Mesendoderm (in vitro differentiated cells): ENCODE measurements around the gene HDHD2.

ENCODE experiments used
- DNase-seq: peaks from one replicate; pipeline ENCODE4 v3.0.0; 2013
- H2AK5ac ChIP-seq: 2 replicates; pipeline ENCODE4 v1.6.1; 2013; ENCODE audit warnings: low read length, inconsistent platforms
- H2BK120ac ChIP-seq: 2 replicates; pipeline ENCODE4 v1.6.1; 2013; ENCODE audit warnings: low read depth, mild to moderate bottlenecking, low read length, moderate library complexity, mixed read lengths
- H2BK15ac ChIP-seq: replicated peaks from 2 replicates; pipeline ENCODE4 v1.6.1; 2013; ENCODE audit warnings: low read depth, mild to moderate bottlenecking, moderate library complexity
- H2BK5ac ChIP-seq: 2 replicates; pipeline ENCODE4 v1.6.1; 2013; ENCODE audit warnings: low read length, inconsistent platforms
- H3K18ac ChIP-seq: 2 replicates; pipeline ENCODE4 v1.6.1; 2013; ENCODE audit warnings: mild to moderate bottlenecking, low read length, mixed read lengths
- H3K23ac ChIP-seq: one replicate; pipeline ENCODE4 v1.6.1; 2013; ENCODE audit warnings: low read length
- H3K27ac ChIP-seq: 2 replicates; pipeline ENCODE4 v1.5.1; 2013; ENCODE audit warnings: low read depth, mild to moderate bottlenecking, inconsistent platforms, low read length, moderate library complexity
- H3K27me3 ChIP-seq: 2 replicates; pipeline ENCODE4 v1.6.1; 2013; ENCODE audit warnings: low read length, control low read depth, mild to moderate bottlenecking, inconsistent platforms; ENCODE audit not compliant: insufficient read depth, poor library complexity
- H3K36me3 ChIP-seq: 2 replicates; pipeline ENCODE4 v1.6.1; 2013; ENCODE audit warnings: low read length, inconsistent platforms; ENCODE audit not compliant: control insufficient read depth, insufficient read depth
- H3K4ac ChIP-seq: one replicate; pipeline ENCODE4 v1.6.1; 2013; ENCODE audit warnings: low read depth, mild to moderate bottlenecking, low read length, moderate library complexity
- H3K4me1 ChIP-seq: 2 replicates; pipeline ENCODE4 v1.6.1; 2013; ENCODE audit warnings: low read depth, low read length, inconsistent platforms; ENCODE audit not compliant: control insufficient read depth
- H3K4me2 ChIP-seq: 2 replicates; pipeline ENCODE4 v1.6.1; 2013; ENCODE audit warnings: low read length
- H3K4me3 ChIP-seq: 2 replicates; pipeline ENCODE4 v1.5.1; 2013; ENCODE audit warnings: mild to moderate bottlenecking, low read length
- H3K56ac ChIP-seq: one replicate; pipeline ENCODE4 v1.6.1; 2013; ENCODE audit warnings: low read length
- H3K79me1 ChIP-seq: 2 replicates; pipeline ENCODE4 v1.6.1; 2013; ENCODE audit warnings: low read length, inconsistent platforms
- H3K79me2 ChIP-seq: 2 replicates; pipeline ENCODE4 v1.6.1; 2013; ENCODE audit warnings: mild to moderate bottlenecking, low read length; ENCODE audit not compliant: control insufficient read depth, insufficient read depth
- H3K9ac ChIP-seq: 2 replicates; pipeline ENCODE4 v1.6.1; 2013; ENCODE audit warnings: low read length, inconsistent platforms
- H4K5ac ChIP-seq: one replicate; pipeline ENCODE4 v1.6.1; 2013; ENCODE audit warnings: low read length
- H4K8ac ChIP-seq: one replicate; pipeline ENCODE4 v1.6.1; 2013; ENCODE audit warnings: low read depth, mild to moderate bottlenecking, control low read depth, low read length, moderate library complexity
- WGBS: extraction: QIAGEN DNeasy Blood & Tissue Kit; methylation state at CpG from one replicate; pipeline ENCODE4 v1.1.7; 2013; ENCODE audit warnings: low lambda C conversion rate, missing lambda C conversion rate; ENCODE audit not compliant: insufficient coverage; ENCODE audit errors: extremely low coverage; 5-methylcytosine and 5-hydroxymethylcytosine counted together

Gene HDHD2

DNA sequence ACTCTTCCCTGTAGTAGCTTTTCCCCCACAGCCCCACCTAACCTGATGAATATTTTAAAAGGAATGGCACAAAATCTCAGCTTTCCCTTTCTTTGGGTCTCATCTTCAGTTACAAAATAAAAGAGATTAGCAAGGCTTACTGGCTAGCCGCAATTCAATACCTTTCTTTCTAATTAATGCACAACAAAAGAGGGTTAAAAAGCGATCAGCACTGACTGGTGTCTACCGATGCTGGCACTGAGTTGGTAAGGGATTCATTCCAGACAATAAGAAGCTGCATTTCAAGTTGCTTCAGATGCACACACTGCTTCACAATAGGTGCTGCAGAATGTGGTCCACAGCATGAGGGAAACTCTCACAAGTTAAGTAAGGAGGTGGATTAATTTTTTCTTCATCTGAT is 41.9 kb downstream of the HDHD2 start:
- Histone ChIP-seq H3K9ac (no peak overlapping the region), H3K4me1 (no peaks in the 10 kb centered on the region), H3K23ac (no peak overlapping the region), H3K79me1 (no peaks in the 10 kb centered on the region), H3K18ac (no peak overlapping the region), H3K27ac (no peak overlapping the region), H2BK15ac (no peak overlapping the region), H2AK5ac (no peak overlapping the region), H3K36me3 (peaks cover 1% of the 10 kb centered on the region), H3K4me2 (no peak overlapping the region), H3K4ac (no peak overlapping the region), H3K56ac (no peak overlapping the region), H3K79me2 (no peaks in the 10 kb centered on the region), H3K4me3 (no peak overlapping the region), H2BK120ac (no peak overlapping the region), H2BK5ac (no peak overlapping the region), H4K5ac (no peak overlapping the region), H3K27me3 (no peaks in the 10 kb centered on the region), H4K8ac (no peak overlapping the region)
- no CpG with 5 or more reads among the region's 3 CpGs for WGBS
- no peak for DNase-seq

DNA sequence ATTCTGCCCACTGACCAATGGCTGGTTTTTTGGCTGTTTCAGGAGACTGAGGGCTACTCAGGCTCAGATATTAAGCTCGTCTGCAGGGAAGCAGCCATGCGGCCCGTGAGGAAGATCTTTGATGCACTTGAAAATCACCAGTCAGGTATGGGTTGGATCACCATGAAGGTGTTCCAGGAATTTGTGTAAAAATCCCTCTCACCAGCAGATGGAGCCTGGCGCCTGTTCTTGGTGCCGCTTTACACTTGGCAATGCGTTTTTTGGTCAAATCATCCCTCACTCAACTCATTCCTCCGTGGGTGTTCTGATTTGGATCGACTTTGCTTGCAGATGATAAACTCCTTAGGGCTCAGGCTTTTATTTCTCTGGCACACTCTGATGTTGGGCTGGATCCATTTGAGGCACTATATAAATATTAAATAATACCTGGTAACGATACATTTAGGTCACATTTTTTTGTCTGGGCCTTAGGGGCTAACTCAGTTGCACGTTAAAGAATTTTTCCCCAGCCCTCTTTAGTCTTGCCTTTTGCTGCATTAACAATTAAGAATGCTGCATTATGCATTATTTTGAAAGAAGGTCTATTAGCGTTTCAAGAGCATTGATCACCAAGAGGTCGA is 50.0 kb downstream of the HDHD2 start:
- Histone ChIP-seq H3K4me1 (no peaks in the 10 kb centered on the region), H3K56ac (no peak overlapping the region), H2AK5ac (no peak overlapping the region), H2BK5ac (no peak overlapping the region), H2BK120ac (no peak overlapping the region), H3K18ac (no peak overlapping the region), H3K79me1 (no peaks in the 10 kb centered on the region), H3K23ac (no peak overlapping the region), H3K4me3 (no peak overlapping the region), H3K27ac (no peak overlapping the region), H3K4me2 (no peak overlapping the region), H4K8ac (no peak overlapping the region), H3K27me3 (no peaks in the 10 kb centered on the region), H3K9ac (no peak overlapping the region), H4K5ac (no peak overlapping the region), H3K79me2 (no peaks in the 10 kb centered on the region), H2BK15ac (no peak overlapping the region), H3K36me3 (no peaks in the 10 kb centered on the region), H3K4ac (no peak overlapping the region)
- peak; percentile 89 for DNase-seq
- no CpG with 5 or more reads among the region's 12 CpGs for WGBS

DNA sequence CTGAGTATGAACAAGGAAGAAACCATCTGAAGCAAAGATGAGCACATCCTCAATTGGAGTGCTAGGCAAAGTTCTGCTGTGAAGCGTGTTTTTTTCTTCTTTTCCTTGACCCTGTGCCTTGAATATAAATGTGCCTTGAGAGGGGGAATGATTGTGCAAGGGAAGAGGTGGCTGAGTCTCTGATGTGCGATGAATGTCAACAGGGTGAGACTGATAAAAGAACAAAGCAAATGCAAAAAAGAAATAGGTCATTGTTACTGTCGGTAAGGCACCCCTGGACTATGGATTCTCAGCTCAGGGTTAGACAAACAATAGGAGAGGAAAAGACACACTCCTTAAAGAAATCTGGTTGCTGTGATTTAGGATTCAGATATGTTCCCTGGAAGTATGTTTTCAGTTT is 54.5 kb downstream of the HDHD2 start:
- Histone ChIP-seq H3K27ac (no peak overlapping the region), H3K56ac (no peak overlapping the region), H3K23ac (no peak overlapping the region), H3K79me2 (no peaks in the 10 kb centered on the region), H2BK15ac (no peak overlapping the region), H3K27me3 (no peaks in the 10 kb centered on the region), H3K4me2 (no peak overlapping the region), H3K9ac (no peak overlapping the region), H3K4ac (no peak overlapping the region), H2BK5ac (no peak overlapping the region), H4K5ac (no peak overlapping the region), H3K79me1 (no peaks in the 10 kb centered on the region), H2BK120ac (no peak overlapping the region), H3K4me3 (no peak overlapping the region), H3K4me1 (no peaks in the 10 kb centered on the region), H2AK5ac (no peak overlapping the region), H3K36me3 (no peaks in the 10 kb centered on the region), H3K18ac (no peak overlapping the region), H4K8ac (no peak overlapping the region)
- DNase-seq, result peak; percentile 5
- WGBS, result no CpG with 5 or more reads among the region's 3 CpGs

DNA sequence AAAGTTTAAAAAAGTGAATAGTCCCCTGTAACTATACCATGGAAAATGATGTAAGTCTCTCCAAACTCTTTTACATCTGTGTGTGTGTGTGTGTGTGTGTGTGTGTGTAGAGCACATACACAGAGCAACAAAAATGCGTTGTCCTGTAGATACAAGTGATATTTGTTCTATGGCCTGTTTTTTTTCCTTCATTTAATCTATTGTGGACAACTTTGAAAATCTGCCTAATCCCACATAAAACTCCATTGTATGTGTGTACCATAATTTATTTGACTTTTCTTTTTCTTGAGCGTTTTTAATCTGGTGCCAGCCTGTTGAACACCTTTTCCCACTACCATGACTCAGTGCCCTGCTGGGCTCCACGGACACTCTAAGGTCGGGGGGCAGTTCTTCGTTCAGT is 62.6 kb downstream of the HDHD2 start:
- no peak overlapping the region for H3K23ac ChIP-seq
- H3K9ac ChIP-seq, result no peak overlapping the region
- H3K56ac ChIP-seq, result no peak overlapping the region
- H2BK5ac ChIP-seq, result no peak overlapping the region
- H3K4me2 ChIP-seq, result no peak overlapping the region
- no peaks in the 10 kb centered on the region for H3K27me3 ChIP-seq
- no peak overlapping the region for H3K4ac ChIP-seq
- no peak overlapping the region for H2BK15ac ChIP-seq
- H3K18ac ChIP-seq, result no peak overlapping the region
- H3K4me1 ChIP-seq, result no peaks in the 10 kb centered on the region
- H3K36me3 ChIP-seq, result no peaks in the 10 kb centered on the region
- no peaks in the 10 kb centered on the region for H3K79me2 ChIP-seq
- no peaks in the 10 kb centered on the region for H3K79me1 ChIP-seq
- no peak overlapping the region for H4K8ac ChIP-seq
- no peak overlapping the region for H3K27ac ChIP-seq
- H4K5ac ChIP-seq, result no peak overlapping the region
- H3K4me3 ChIP-seq, result no peak overlapping the region
- no peak overlapping the region for H2BK120ac ChIP-seq
- WGBS, result no CpG with 5 or more reads among the region's 5 CpGs
- no peak for DNase-seq
- no peak overlapping the region for H2AK5ac ChIP-seq

DNA sequence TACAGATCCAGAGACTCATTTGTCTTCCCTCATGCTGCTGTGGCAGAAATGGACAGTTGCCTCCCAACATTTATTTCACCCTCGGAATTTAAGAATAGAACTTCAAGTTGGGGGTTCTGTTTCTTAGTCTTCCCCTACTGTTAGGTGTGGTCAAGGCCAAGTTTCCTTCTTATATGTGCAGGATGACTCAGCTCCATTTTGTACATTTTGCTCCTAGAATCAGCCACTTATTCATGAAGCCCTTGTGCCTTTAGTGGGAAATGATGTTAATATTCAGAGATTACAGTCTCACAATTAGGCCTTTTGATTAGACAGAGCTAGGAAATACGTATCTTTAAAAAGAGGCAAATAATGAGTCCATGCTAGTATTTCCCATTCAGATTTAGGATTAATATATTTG is 68.7 kb downstream of the HDHD2 start:
- DNase-seq, result no peak
- H3K56ac ChIP-seq, result no peak overlapping the region
- H2AK5ac ChIP-seq, result no peak overlapping the region
- no peak overlapping the region for H3K4me2 ChIP-seq
- no peak overlapping the region for H3K4ac ChIP-seq
- no peaks in the 10 kb centered on the region for H3K79me1 ChIP-seq
- H3K27ac ChIP-seq, result no peak overlapping the region
- no peak overlapping the region for H4K5ac ChIP-seq
- H3K27me3 ChIP-seq, result no peaks in the 10 kb centered on the region
- WGBS, result no CpG with 5 or more reads among the region's 2 CpGs
- no peaks in the 10 kb centered on the region for H3K4me1 ChIP-seq
- H3K23ac ChIP-seq, result no peak overlapping the region
- no peaks in the 10 kb centered on the region for H3K36me3 ChIP-seq
- no peak overlapping the region for H4K8ac ChIP-seq
- H3K9ac ChIP-seq, result no peak overlapping the region
- no peak overlapping the region for H2BK5ac ChIP-seq
- H2BK15ac ChIP-seq, result no peak overlapping the region
- no peak overlapping the region for H2BK120ac ChIP-seq
- H3K18ac ChIP-seq, result no peak overlapping the region
- no peak overlapping the region for H3K4me3 ChIP-seq
- H3K79me2 ChIP-seq, result no peaks in the 10 kb centered on the region

DNA sequence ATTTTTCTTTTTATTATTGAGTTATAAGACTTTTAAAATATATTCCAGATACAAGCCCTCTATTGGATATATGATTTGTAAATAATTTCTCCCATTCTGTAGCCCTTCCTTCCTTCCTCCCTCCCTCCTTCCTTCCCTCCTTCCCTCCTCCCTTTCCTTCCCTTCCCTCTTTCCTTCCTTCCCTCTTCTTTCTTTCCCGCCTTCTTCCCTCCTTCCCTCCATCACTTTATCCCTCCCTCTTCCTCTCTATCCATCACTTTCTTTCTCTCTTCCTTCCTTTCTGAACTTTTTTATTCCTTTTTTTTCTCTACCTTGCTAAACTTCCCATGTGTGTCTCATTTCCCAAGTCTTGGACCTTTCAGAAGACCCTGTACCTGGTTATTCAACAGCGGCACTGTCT is 69.4 kb downstream of the HDHD2 start:
- H3K18ac ChIP-seq, result no peak overlapping the region
- no peak overlapping the region for H4K8ac ChIP-seq
- H3K79me1 ChIP-seq, result no peaks in the 10 kb centered on the region
- H3K27ac ChIP-seq, result no peak overlapping the region
- H3K79me2 ChIP-seq, result no peaks in the 10 kb centered on the region
- DNase-seq, result no peak
- H3K56ac ChIP-seq, result no peak overlapping the region
- H2AK5ac ChIP-seq, result no peak overlapping the region
- no peak overlapping the region for H3K9ac ChIP-seq
- no peak overlapping the region for H2BK15ac ChIP-seq
- H3K23ac ChIP-seq, result no peak overlapping the region
- H3K4ac ChIP-seq, result no peak overlapping the region
- no peak overlapping the region for H2BK120ac ChIP-seq
- no peak overlapping the region for H3K4me2 ChIP-seq
- no peak overlapping the region for H2BK5ac ChIP-seq
- 100% methylated on average over 1 of the region's 2 CpGs for WGBS
- H3K4me3 ChIP-seq, result no peak overlapping the region
- H3K36me3 ChIP-seq, result no peaks in the 10 kb centered on the region
- H3K4me1 ChIP-seq, result no peaks in the 10 kb centered on the region
- no peaks in the 10 kb centered on the region for H3K27me3 ChIP-seq
- H4K5ac ChIP-seq, result no peak overlapping the region
